HepG2 (cell line): ENCODE data around the gene UPK1A. TPM values are rescaled to one million over a fixed set of nuclear protein-coding genes. Genes with fewer than 3 reads are reported as not detected.

Experiments used
- ATF7-NPFF ChIP-seq: sonication (generic); formaldehyde crosslinking; IDR thresholded peaks from 2 replicates; pipeline ENCODE4 v1.8.1; 2023; ENCODE audit warnings: mild to moderate bottlenecking, low read depth, missing genetic modification reagents, moderate library complexity
- BHLHE40 ChIP-seq: IDR thresholded peaks from 2 replicates; pipeline ENCODE4 v1.6.1; 2011; ENCODE audit warnings: low read length, improper control_type of control experiment
- MEIS2 ChIP-seq: sonication (generic); formaldehyde crosslinking; IDR thresholded peaks from 2 replicates; pipeline ENCODE4 v1.9.0; 2021; ENCODE audit warnings: mild to moderate bottlenecking, missing genetic modification reagents
- MYPOP ChIP-seq: sonication (generic); formaldehyde crosslinking; IDR thresholded peaks from 2 replicates; pipeline ENCODE4 v1.8.1; 2023; ENCODE audit warnings: mild to moderate bottlenecking, moderate library complexity, missing genetic modification reagents
- POLR2AphosphoS2 ChIP-seq: IDR thresholded peaks from 2 replicates; pipeline ENCODE4 v1.6.1; 2011; ENCODE audit warnings: low read depth, low read length, improper control_type of control experiment
- PRDM10 ChIP-seq: sonication (generic); formaldehyde crosslinking; IDR thresholded peaks from 2 replicates; pipeline ENCODE4 v1.4.0; 2020; ENCODE audit warnings: low read depth, missing genetic modification reagents
- RBAK ChIP-seq: sonication (generic); formaldehyde crosslinking; IDR thresholded peaks from 2 replicates; pipeline ENCODE4 v1.5.1; 2020; ENCODE audit warnings: mild to moderate bottlenecking, missing genetic modification reagents
- SP4 ChIP-seq: sonication (generic); formaldehyde crosslinking; IDR thresholded peaks from 2 replicates; pipeline ENCODE4 v1.8.1; 2023; ENCODE audit warnings: mild to moderate bottlenecking, missing genetic modification reagents
- ZNF253 ChIP-seq: sonication (generic); formaldehyde crosslinking; IDR thresholded peaks from 2 replicates; pipeline ENCODE4 v1.8.0; 2022; ENCODE audit warnings: mild to moderate bottlenecking, missing genetic modification reagents, borderline replicate concordance
- ZNF646 ChIP-seq: sonication (generic); formaldehyde crosslinking; IDR thresholded peaks from 2 replicates; pipeline ENCODE4 v1.9.0; 2021; ENCODE audit warnings: mild to moderate bottlenecking, missing genetic modification reagents
- ZNF770 ChIP-seq: sonication (generic); formaldehyde crosslinking; IDR thresholded peaks from 2 replicates; pipeline ENCODE4 v1.5.0; 2020; ENCODE audit warnings: mild to moderate bottlenecking, missing genetic modification reagents
- polyA plus RNA-seq, 8 experiments: library from polyadenylated mRNA; depleted of rRNA in 3 of 8; stranded (reverse) in 7 of 8; unstranded in 1 of 8; fragments of >200 nt; fragmentation: Illumina TruSeq in 4 of 8; extraction: Trizol in 4 of 8; gene quantifications; 2 replicates each; pipeline versions ENCODE4 v1.2.1 to v1.2.3, GENCODE V29; 2011 to 2016; ENCODE audit warnings: low read depth in 4 of 8, missing spikeins in 1 of 8, mixed read lengths in 1 of 8; ENCODE audit not compliant: insufficient read depth in 1 of 8
- total RNA-seq, 5 experiments: library from RNA; depleted of rRNA; stranded (reverse); fragments of >200 nt; fragmentation: Illumina TruSeq; extraction: Trizol; gene quantifications; 2 replicates each; pipeline ENCODE4 v1.2.3, GENCODE V29; 2016; ENCODE audit warnings: low read depth in 1 of 5

The UPK1A gene
- total and polyA plus RNA-seq, 2 of the 13 experiments (the other 11 are each of a cell fraction or from before 2014, with no cell fraction given), result 2.9 TPM; not detected in 1

- TF ChIP-seq ZNF646 (CRISPR knock-in tag), result no peak
- no peak for TF ChIP-seq POLR2AphosphoS2
- no peak for TF ChIP-seq PRDM10 (CRISPR knock-in tag)
- TF ChIP-seq ATF7-NPFF (CRISPR knock-in tag), result 0 out of 2 replicates have a peak, but pooled peaks have one; percentile 50
- TF ChIP-seq MEIS2, result peak; percentile 50; the same call in 1 of the 2 replicates
- TF ChIP-seq ZNF253, result no peak
- no peak for TF ChIP-seq RBAK (CRISPR knock-in tag)
- no peak for TF ChIP-seq BHLHE40
- peak; percentile 80 for TF ChIP-seq SP4 (CRISPR knock-in tag)
- peak; percentile 77; the same call in 1 of the 2 replicates for TF ChIP-seq ZNF770 (CRISPR knock-in tag)
- TF ChIP-seq MYPOP (CRISPR knock-in tag), result 0 out of 2 replicates have a peak, but pooled peaks have one; percentile 49
Observed at GRCh38 chr19:35716801-35717664, 50.7 kb downstream of the UPK1A start (continued).
